ENCODE data around the gene CEP68.

DNA sequence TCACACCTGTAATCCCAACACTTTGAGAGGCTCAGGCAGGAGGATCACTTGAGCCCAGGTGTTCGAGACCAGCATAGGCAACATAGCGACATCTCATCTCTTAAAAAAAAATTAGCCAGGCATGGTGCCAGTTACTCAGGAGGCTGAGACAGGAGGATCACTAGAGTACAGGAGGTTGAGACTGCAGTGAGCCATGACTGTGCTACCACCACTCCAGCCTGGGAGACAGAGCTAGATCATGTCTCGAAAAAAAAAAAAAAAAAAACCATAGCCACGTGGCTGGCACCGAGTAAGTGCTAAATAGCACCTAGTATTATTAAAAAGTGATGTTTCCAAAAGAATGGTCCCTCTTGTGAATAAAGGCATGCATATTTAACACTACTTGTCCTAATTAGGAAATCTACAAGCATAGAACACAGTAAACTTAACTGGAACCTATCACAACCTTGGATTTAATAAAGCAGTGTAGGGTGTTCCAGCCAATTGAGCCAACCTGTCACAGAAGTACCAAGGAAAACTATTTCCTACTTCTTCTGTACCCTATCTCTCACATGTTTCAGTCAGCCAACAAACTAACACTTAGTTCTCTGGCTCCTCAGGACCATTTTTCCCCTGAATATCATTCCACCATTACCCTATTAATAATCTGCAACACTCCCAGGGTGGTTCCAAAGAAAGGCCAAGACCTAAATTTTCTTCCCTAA, 64.9 kb downstream of the CEP68 start:
- TF ChIP-seq SUZ12 (IDR thresholded peaks at IDR 0.05; ENCODE audit: extremely low read depth, insufficient read depth, insufficient read length) (no peak), ZNF274 (IDR thresholded peaks at IDR 0.05; ENCODE audit: low read depth, low read length) (no peak)

Measured in NT2/D1 (cell line).